AG04449 (cell line): ENCODE measurements around the gene GGN.

Experiments used
- CTCF ChIA-PET: fragments of 350-600 bp; formaldehyde crosslinking; extraction: SDS; loops from one replicate; lab custom pipeline; 2021; ENCODE audit warnings: antibody characterized with exemption; lab: Yijun Ruan, JAX
- POLR2A ChIA-PET: fragments of 400-600, 350-600 bp; formaldehyde crosslinking; extraction: SDS; loops from one replicate; lab custom pipeline; 2020; ENCODE audit warnings: antibody characterized with exemption, inconsistent platforms; lab: Yijun Ruan, JAX
- DNase-seq: peaks from one replicate; pipeline ENCODE4 v3.0.0-alpha.2; 2010; ENCODE audit warnings: low read depth, low spot score
- H3K4me3 ChIP-seq: 2 replicates; pipeline ENCODE4 v1.5.1; 2011; ENCODE audit warnings: low read depth, mild to moderate bottlenecking, control low read depth, low read length
- TF ChIP-seq, protein P1 (sequence below): IDR thresholded peaks from one replicate; pipeline ENCODE4 v1.5.1; 2011; ENCODE audit warnings: mild to moderate bottlenecking, moderate library complexity, low read length, control low read depth, inconsistent platforms; ENCODE audit not compliant: insufficient read depth; ENCODE audit errors: missing control alignments

Gene GGN, protein sequence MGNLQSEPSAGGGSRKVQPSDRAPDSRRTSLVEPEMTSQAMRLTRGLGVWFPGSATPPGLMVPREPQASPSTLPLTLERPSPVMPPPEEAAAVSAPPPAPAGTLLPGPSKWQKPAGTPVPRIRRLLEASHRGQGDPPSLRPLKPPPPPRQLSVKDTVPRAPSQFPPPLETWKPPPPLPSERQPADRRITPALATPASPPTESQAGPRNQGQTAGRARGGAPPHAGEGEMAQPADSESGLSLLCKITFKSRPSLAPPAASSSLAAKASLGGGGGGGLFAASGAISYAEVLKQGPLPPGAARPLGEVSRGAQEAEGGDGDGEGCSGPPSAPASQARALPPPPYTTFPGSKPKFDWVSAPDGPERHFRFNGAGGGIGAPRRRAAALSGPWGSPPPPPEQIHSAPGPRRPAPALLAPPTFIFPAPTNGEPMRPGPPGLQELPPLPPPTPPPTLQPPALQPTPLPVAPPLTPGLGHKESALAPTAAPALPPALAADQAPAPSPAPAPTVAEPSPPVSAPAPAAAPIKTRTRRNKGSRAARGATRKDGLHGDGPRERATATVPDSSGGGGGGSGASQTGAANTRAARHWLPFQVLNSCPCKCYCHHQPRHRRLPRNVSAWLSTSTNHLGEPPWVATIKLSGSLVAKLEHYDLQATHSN

DNA sequence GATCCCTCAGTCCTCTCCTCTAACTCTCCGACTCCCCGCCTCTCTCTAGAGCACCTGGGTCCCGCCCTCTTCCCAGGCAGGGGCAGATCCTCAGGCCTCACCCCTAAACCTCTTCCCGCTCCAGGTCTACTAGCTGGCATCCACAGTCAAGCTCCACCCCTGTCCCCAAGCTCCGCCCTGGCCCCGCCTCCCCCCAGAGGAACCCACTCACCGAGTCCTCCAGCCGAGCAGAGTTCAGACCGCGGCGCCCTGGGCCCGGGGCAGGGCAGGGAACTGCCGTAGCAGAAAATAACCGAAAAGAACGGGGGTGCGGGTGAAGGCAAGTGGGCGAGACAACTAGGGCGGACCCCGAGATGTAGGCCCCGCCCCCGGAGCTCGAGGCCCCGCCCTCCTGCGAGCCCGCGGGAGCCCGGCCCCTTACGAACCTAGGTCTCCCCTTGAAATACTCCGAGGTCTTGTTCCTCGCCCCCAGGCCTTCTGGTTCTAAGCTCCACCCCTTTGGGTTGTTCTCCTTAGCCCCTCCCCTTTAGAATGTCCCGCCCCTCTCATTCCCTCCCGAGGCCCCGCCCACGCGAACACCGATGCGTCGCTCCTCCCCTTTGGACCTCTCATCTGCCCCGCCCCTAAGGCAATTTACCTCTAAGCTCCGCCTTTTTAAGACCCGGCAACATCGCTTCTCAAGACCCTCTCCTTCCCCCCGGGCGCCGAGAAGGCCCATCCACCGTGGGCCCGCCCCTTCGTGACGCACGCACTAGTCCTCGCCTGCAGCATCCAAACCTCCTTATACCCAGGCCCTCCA, at the start of gene GGN:
Gene GGN, minus strand, starts transcription at position 485 of the 799 bp plus-strand sequence. CDS start 773 bp downstream, outside the sequence.
- TF ChIP-seq, protein P1, sequence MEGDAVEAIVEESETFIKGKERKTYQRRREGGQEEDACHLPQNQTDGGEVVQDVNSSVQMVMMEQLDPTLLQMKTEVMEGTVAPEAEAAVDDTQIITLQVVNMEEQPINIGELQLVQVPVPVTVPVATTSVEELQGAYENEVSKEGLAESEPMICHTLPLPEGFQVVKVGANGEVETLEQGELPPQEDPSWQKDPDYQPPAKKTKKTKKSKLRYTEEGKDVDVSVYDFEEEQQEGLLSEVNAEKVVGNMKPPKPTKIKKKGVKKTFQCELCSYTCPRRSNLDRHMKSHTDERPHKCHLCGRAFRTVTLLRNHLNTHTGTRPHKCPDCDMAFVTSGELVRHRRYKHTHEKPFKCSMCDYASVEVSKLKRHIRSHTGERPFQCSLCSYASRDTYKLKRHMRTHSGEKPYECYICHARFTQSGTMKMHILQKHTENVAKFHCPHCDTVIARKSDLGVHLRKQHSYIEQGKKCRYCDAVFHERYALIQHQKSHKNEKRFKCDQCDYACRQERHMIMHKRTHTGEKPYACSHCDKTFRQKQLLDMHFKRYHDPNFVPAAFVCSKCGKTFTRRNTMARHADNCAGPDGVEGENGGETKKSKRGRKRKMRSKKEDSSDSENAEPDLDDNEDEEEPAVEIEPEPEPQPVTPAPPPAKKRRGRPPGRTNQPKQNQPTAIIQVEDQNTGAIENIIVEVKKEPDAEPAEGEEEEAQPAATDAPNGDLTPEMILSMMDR, result no peak
- POLR2A ChIA-PET, result interaction anchor here (1.1 to 3.6 kb wide), 3 partner anchors 10 to 480 kb away, joined by 3 to 35 read pairs (median 26); partner anchors contain the start of genes PSMD8 and SIPA1L3
- peak within 1 kb of the TSS; percentile 75 for H3K4me3 ChIP-seq
- DNase-seq, result peak; percentile 75
- CTCF ChIA-PET, result interaction anchor here (0.9 to 5.8 kb wide), 7 partner anchors 12 to 154 kb away, joined by 3 to 41 read pairs (median 7); partner anchors contain the start of genes FAM98C and PSMD8

DNA sequence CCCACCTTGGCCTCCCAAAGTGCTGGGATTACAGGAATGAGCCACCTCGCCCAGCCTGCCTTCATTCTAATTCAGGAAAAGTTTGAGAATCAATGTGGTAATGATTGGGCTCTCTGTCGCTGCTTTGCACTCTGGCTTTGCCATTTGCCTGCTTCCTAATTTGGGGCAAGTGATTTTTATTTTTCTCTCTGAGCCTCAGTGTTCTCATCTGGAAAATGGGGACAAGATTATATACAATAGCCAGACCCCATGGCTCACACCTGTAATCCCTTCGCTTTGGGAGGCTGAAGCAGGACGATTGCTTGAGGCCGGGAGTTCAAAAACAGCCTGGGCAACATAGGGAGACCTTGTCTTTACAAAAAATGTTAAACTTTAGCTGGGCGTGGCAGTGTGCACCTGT, 49.5 kb upstream of the GGN start:
- TF ChIP-seq, protein P1, result no peak
- H3K4me3 ChIP-seq, result no peak overlapping the region
- no peak for DNase-seq
- CTCF ChIA-PET, result no interaction called here
- POLR2A ChIA-PET, result no interaction called here

DNA sequence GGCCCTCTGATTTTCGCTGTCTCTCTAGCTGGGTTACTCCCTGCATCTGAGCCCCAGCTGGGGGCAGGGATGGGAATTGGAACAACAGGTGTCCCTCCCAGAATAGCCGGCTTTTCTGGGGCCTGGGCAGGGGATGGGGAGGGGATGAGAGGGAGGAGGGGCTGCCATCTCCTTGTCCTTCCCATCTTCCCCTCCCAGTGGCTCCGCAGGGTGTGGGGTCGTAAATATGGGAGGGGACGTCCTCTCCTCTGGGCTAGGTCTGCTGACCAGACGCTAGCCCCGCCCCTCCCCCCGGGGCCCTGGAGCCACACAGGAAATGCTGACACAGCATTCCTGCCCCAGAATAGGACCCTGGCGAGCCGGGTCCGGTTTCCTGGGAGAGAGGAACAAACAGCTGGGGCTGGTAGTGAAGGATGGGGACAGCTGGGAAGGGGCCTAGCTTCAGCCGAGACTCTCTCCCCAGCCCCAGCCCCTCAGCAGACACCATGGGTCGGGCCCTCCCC, 46.8 kb upstream of the GGN start:
- CTCF ChIA-PET, result no interaction called here
- POLR2A ChIA-PET, result no interaction called here
- H3K4me3 ChIP-seq, result no peak overlapping the region
- TF ChIP-seq, protein P1, result no peak
- no peak for DNase-seq

DNA sequence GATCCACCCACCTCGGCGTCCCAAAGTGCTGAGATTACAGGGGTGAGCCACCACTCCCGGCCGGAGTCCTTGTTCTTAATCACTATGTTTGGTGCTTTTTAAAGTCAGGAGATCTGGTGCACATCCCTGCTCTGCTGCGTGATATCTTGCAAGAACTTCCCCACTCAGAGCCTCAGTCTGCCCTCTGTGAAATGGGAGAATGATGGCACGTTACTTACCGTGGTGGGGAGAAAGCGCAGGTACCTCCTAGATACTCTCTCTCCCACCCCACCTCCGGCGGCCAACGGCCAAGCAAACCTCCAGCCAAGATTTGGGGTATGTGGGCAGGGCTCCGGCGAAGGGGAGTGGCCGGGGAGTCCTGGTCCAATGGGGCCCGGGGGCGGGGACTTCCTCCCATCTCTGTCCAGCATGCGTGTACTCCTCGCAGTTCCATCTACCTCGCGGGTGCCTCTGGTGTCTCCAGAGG, 45.5 kb upstream of the GGN start, which contains the start of gene RYR1:
Gene RYR1, plus strand, starts transcription at position 424 of the 466 bp plus-strand sequence. CDS start 139 bp downstream, outside the sequence.
- DNase-seq, result no peak
- POLR2A ChIA-PET, result no interaction called here
- no peak within 1 kb of the TSS for H3K4me3 ChIP-seq
- TF ChIP-seq, protein P1, result no peak
- CTCF ChIA-PET, result no interaction called here

DNA sequence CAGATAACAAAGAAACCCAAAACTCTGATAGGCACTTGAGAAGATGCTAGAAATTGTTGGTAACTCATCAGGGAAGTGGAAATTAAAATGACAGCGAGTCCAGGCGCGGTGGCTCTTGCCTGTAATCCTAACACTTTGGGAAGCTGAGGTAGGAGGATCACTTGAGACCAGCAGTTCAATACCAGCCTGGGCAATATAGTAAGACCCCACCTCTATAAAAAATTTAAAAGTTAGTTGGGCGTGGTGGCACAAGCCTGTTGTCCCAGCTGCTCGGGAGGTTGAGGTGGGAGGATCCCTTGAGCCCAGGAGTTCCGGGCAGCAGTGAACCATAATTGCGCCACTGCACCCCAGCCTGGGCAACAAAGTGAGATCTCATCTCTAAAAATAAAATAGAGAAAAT, 43.1 kb upstream of the GGN start:
- H3K4me3 ChIP-seq, result no peak overlapping the region
- ChIA-PET CTCF (no interaction called here), POLR2A (no interaction called here)
- TF ChIP-seq, protein P1, result no peak
- no peak for DNase-seq
